Measurements from ENCODE around the gene LRTM1.

The LRTM1 gene

GRCh38 chr3:54940971-54941370 is 13.1 kb upstream of the LRTM1 start:
- no peak for DNase-seq (ENCODE audit: low read depth in 3 of 3)

DNA sequence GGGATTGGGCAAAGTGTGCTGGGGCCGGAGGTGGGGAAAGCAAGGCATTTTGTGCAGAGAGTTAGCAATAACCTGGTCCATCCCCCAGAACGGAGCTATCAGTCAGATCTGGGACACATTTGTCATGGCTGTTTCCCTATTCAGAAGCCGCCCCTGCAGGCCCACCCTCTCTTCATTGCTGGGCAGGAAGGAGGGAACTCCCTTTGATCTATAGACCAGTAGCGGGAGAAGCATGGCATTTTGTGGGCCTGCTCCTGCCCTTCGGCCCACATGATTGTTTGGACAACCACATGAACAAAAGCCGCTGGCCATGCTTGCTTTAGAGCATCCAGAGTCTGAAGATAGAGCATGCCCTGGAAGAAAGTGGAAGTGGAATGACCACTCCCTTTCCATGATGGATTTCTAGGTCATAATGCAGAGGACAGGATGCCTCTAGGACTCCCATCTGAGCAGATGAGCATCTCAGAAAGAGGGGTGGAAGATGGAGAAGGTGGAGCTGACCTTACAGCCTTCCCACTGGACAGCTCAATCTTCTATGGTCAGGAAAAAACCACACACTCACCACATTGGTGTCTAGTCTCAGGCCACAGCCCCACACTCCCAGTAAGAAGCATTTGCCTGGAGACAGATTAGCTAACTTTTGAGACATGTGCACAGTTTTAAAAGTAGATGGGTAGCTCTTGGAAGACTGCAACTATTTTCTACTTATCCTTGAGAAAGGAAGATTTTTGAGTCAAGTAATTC is 11.9 kb upstream of the LRTM1 start:
- DNase-seq (ENCODE audit: low read depth in 3 of 3), result no peak

DNA sequence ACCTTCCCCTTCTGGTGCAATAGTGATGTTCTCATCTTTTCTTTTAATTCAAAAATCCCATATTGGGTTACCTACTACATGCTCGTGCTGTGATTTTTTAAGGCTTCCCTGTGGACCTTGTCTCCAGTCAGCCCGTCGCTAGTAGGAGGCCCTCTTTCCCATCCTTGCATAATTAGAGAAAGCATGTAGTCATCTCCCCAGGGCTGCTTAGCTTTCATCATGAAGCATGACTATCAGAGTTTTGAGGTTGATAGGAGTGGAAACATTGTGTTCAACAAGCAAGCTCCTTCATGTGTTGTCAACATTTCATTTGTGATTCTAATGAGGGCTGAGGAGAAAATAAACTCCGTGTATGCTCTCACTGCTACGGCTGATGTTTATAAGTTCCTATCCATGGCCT is 8.7 kb upstream of the LRTM1 start:
- no peak for DNase-seq (ENCODE audit: low read depth in 3 of 3)

GRCh38 chr3:54935869-54936268 is 8.0 kb upstream of the LRTM1 start:
- no peak for DNase-seq (ENCODE audit: low read depth in 3 of 3)

DNA sequence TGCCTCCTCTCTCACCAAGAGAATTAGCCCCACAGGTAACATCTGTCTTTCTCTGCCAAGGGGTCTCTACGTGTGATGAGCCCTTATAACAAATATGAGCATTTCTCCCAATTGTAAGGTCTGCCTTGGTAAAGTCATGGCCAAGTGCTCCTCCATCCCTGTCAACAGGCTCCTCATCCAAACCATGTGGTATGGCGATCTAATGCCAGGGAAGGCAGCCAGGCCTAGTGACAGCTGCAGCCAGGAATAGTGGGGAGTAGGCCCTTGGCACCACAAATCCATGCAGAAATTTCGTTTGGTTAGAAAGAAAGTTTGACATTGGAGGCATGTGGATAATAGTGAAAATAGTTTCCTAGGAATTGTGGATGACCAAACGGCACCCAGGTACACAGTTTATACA is 4.7 kb upstream of the LRTM1 start:
- no peak for DNase-seq (ENCODE audit: low read depth in 3 of 3)

DNA sequence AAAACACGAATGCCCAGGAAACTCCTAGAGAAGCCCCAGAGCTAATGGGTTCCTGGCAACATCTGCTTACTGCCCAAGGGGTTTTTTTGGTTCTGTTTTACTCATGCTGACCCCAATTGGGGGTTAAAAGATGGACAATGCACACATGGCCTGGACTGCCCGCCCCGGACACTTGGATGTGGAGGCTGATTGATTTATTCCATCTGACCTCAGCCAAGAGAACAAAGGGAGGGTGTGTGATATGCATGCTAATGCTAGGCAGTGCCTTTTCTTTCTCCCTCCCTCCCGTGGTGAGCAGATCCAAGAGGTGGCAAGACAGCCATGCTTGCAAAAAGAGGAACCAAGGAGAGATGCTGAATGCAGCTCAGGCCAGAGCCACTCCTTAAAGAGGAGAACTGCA is 3.3 kb upstream of the LRTM1 start:
- no peak for DNase-seq (ENCODE audit: low read depth in 3 of 3)

- DNase-seq (ENCODE audit: low read depth in 3 of 3), result no peak
These were observed 9.3 kb downstream of the LRTM1 start for GRCh38 chr3:54918516-54918915.

DNA sequence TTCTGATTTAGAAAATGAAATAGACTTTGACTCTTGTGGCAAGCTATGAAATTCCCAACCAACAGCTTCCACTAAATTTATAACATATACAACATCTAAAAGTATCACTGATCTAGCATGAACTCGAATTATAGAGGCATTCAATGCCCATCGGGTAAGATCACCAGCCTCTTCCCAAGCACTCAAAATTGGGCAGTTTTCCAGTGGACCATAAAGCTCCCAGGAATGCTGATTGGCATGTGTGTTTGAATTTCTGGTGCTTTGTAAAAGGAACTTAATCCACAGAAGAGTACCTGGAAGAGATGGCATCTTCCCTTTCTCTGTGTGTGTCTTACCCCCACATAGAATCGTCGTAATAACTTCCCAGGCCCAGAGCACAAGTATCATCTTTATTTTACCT is 10.0 kb downstream of the LRTM1 start:
- DNase-seq (ENCODE audit: low read depth in 3 of 3), result no peak

- no peak for DNase-seq (ENCODE audit: low read depth in 3 of 3)
These were observed 10.7 kb downstream of the LRTM1 start for GRCh38 chr3:54917174-54917573.

GRCh38 chr3:54916732-54917131 is 11.1 kb downstream of the LRTM1 start:
- no peak for DNase-seq (ENCODE audit: low read depth in 3 of 3)

DNA sequence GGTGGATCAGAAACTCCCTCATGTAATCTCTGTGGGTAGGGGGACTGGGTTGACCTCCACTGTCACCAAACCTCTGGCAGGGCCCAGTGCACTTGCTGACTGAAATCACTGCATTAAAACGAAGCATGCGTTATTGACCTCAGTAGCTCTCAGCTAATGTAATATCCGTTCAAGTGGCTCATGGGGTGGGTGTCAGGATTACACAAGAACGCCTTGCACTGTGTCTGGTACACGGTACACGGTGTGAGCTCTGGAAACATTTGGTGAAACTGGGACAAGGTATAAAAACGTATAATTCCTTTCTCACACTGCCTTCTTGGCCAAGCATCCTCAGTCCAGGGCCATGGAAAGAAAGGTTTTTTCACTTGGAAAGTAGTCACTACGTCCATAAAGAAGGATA is 11.9 kb downstream of the LRTM1 start:
- DNase-seq (ENCODE audit: low read depth in 3 of 3), result no peak

GRCh38 chr3:54915181-54915580 is 12.7 kb downstream of the LRTM1 start:
- no peak for DNase-seq (ENCODE audit: low read depth in 3 of 3)

DNA sequence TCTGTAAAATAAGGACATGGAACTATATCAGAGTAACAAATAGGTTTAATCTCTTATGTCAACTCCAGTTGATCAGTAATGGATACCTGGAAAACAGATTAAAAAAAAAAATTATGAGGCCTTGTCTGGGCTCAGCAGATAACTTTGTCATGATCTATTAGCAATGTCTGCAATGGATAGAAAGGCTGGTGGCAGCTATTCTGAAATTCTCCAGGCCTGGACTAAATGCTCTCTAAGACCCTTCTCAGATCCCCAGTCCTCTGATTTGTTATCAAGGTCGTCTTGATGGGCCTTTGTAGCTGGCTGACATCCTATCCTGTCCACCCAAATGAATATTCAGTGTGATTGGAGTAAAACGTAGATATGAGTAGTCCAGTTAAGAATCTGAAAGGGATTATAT is 13.7 kb downstream of the LRTM1 start:
- DNase-seq (ENCODE audit: low read depth in 3 of 3), result no peak

GRCh38 chr3:54909191-54909590 is 18.7 kb downstream of the LRTM1 start:
- no peak for DNase-seq (ENCODE audit: low read depth in 3 of 3)

DNA sequence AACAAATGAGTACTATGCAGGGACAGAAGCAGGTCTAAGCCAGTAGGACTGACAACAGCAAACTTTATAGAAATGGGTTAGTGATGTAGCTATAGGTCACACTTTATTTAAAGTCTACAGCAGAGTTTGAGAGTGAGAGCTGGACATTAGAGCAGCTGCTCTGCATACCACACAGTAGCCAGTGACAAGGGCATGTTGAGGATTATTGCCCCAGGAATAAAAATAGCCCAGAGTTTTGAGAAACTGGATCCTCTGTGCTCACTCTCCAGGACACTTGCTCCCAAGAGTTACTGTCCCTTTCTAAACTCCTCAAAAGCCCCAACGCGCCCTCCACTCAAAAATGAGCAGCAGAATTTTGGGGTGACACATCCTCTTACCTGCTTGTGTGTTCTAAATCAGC is 21.1 kb downstream of the LRTM1 start:
- DNase-seq (ENCODE audit: low read depth in 3 of 3), result no peak

GRCh38 chr3:54905920-54906319 is 21.9 kb downstream of the LRTM1 start:
- DNase-seq (ENCODE audit: low read depth in 3 of 3), result no peak

GRCh38 chr3:54905261-54905888 is 22.5 kb downstream of the LRTM1 start:
- no peak for DNase-seq (ENCODE audit: low read depth in 3 of 3)

GRCh38 chr3:54901906-54902685 is 25.8 kb downstream of the LRTM1 start:
- DNase-seq (ENCODE audit: low read depth in 3 of 3), result no peak

DNA sequence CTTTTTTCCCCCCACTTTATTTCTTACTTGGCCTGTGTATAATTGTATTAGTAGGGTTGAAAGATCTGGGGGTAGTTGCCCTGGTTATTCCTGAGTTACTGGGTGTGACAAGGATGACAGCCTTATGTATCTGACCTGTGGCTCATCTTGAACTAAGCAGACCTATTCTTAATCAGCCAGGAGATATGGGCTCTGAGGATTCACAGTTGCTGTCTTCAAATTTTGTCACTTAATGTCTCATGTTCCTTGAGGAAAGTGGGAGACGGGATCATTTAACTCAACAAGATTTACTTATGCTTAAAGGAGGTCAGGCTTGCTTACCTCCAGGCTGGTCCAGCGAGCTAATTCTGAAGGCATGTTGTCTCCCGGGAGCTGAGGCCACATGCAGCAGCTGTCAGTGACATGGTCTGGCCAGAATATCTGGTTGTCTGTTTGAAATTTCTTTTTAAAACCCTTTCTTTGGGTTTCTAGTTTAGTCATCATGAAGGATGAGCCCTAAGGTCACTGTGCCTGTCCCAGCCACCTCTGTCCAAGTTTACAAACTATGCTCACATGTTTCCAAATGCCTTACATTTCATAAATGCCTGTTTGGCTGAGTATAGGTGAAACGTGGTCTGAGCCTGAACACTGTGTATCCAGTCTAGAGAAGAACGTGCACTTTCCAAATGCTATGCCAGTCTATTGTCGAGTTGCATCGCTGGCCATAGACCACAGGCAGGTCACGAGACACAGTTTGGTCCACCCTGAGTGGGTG is 26.8 kb downstream of the LRTM1 start:
- DNase-seq (ENCODE audit: low read depth in 3 of 3), result no peak

DNA sequence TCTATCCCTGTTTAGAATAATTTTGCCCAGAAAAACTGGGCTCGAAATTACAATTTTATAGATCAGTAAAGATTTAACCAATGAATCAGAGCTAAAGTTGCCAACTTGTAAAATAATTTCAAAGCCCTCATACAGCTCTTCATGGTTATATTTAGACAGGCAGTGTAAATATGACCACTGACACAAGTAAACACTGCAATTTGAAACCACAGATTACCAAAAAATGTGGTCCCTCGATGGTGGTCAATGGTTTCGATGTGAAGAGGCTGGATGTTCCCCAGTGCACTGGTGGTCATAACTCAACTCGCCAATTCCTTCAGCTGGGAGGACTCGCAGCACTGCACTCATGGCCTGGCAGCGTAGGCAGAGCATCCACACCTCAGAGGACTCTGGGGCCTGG is 28.6 kb downstream of the LRTM1 start:
- DNase-seq (ENCODE audit: low read depth in 3 of 3), result no peak

DNA sequence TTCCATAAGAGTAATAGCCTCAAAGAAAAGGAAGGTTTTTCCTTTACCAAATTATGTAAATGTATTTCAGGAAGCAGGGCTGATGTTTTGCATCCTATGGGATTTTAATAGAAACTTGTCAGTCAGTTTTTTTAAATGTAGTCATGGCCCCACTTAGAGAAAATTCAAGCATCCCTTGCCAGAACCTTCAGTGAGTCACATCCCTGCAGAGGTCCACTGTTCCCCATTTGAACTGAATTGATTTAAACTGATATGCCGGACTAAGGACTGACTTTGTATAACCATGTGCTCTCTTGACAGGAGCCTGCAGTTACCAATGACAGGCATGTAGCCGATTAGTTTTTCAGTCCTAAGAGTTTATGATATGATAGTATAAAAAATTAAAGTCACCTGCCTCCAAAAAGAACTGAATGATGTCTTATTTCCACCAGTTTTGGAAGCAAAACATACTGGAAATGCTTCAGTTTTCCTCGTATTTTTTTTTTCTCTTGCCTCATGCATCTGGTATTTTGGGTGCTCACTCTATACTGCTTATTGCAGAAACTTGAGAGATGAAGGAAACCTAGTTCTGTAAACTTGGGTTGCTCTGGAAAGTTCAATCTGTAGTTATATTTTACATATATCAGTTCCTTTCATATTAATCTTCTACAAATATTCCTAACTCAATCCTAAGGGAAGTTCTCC is 30.7 kb downstream of the LRTM1 start:
- DNase-seq (ENCODE audit: low read depth in 3 of 3), result no peak

DNA sequence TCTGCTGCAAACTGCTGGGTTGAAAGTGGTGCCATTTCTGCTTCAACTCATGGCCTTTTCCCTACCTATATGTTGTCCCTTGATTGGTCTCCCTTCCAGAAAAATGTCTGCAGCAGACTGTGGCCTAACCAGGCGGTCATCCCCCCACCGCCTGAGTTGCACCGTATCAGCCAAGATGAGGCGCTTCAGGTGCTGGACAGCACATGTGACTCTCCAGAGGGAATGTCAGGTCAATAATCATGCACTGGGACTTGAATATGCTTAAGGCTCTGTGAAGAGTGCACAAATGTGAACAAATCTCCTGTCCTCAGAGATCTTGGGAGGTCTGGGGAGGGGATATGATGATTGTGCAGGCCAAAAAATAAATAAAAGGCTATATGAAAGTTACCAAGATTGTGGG is 32.2 kb downstream of the LRTM1 start:
- no peak for DNase-seq (ENCODE audit: low read depth in 3 of 3)
